Common myeloid progenitor, CD34-positive (primary cell): ENCODE measurements around the gene MICOS13.
"Not testable (repeated sequence)": the region's sequence is repeated elsewhere in the genome, so short reads cannot be mapped to it uniquely, and the experiment has no call there.

Source experiments
- CTCF ChIA-PET: fragments of 350-600 bp; sonication (Branson Sonifier 250); formaldehyde crosslinking; loops from one replicate; lab custom pipeline; 2021; ENCODE audit warnings: antibody characterized with exemption; lab: Charles Lee
- POLR2A ChIA-PET: fragments of 350-600 bp; sonication (Branson Sonifier 250); formaldehyde crosslinking; loops from one replicate; lab custom pipeline; 2021; ENCODE audit warnings: antibody characterized with exemption; lab: Charles Lee
- DNase-seq, 3 donors: peaks; one replicate each; pipeline versions ENCODE4 v3.0.0 to v3.0.0-alpha.2; 2013
- H3K27ac ChIP-seq, 2 experiments: 1 replicate in 1 of 2; 2 replicates in 1 of 2; pipeline ENCODE4 v1.7.0; 2013; ENCODE audit warnings: inconsistent platforms in 2 of 2, low read length in 2 of 2, mild to moderate bottlenecking in 2 of 2, low read depth in 1 of 2, moderate library complexity in 1 of 2; ENCODE audit not compliant: severe bottlenecking in 2 of 2, insufficient read depth in 1 of 2, poor library complexity in 1 of 2
- H3K27me3 ChIP-seq, 5 experiments: replicated peaks in 2 of 5; 1 replicate in 3 of 5; 2 replicates in 2 of 5; pipeline versions ENCODE4 v1.6.1 to v1.7.0; 2013; ENCODE audit warnings: low read length in 4 of 5, mild to moderate bottlenecking in 2 of 5, moderate library complexity in 2 of 5, inconsistent platforms in 1 of 5; ENCODE audit not compliant: insufficient read depth in 5 of 5, control insufficient read depth in 4 of 5
- H3K36me3 ChIP-seq, 4 experiments: 1 replicate in 2 of 4; 2 replicates in 2 of 4; pipeline versions ENCODE4 v1.6.1 to v1.7.0; 2013; ENCODE audit warnings: low read length in 3 of 4, control low read depth in 1 of 4, mild to moderate bottlenecking in 1 of 4; ENCODE audit not compliant: control insufficient read depth in 4 of 4, insufficient read depth in 4 of 4
- H3K4me1 ChIP-seq, 4 experiments: 1 replicate in 3 of 4; 2 replicates in 1 of 4; pipeline versions ENCODE4 v1.6.1 to v1.7.1; 2013; ENCODE audit warnings: low read length in 3 of 4, mild to moderate bottlenecking in 3 of 4, control low read depth in 1 of 4, inconsistent platforms in 1 of 4, moderate library complexity in 1 of 4; ENCODE audit not compliant: control insufficient read depth in 4 of 4, insufficient read depth in 4 of 4; ENCODE audit errors: control extremely low read depth in 1 of 4
- H3K4me3 ChIP-seq, 7 experiments: 1 replicate in 4 of 7; 2 replicates in 3 of 7; pipeline versions ENCODE4 v1.5.1 to v1.7.0; 2013; ENCODE audit warnings: mild to moderate bottlenecking in 7 of 7, low read length in 6 of 7, moderate library complexity in 6 of 7, inconsistent platforms in 2 of 7, low read depth in 2 of 7, control low read depth in 1 of 7; ENCODE audit not compliant: insufficient read depth in 4 of 7, control insufficient read depth in 1 of 7; ENCODE audit errors: extremely low read depth in 1 of 7
- H3K9me3 ChIP-seq, 5 experiments: 1 replicate in 4 of 5; 2 replicates in 1 of 5; pipeline versions ENCODE4 v1.6.1 to v1.7.1; 2013; ENCODE audit warnings: low read length in 4 of 5, mild to moderate bottlenecking in 2 of 5, inconsistent platforms in 1 of 5, low read depth in 1 of 5, moderate library complexity in 1 of 5; ENCODE audit not compliant: control insufficient read depth in 4 of 5, insufficient read depth in 2 of 5; ENCODE audit errors: control extremely low read depth in 1 of 5
- WGBS: methylation state at CpG from one replicate; pipeline ENCODE4 v1.1.5; 2013; ENCODE audit not compliant: insufficient coverage; 5-methylcytosine and 5-hydroxymethylcytosine counted together

The MICOS13 gene

GRCh38 chr19:5707576-5708575 lies 27.6 kb upstream of the MICOS13 start:
- no peaks in the 10 kb centered on the region for H3K4me1 ChIP-seq
- WGBS, result 98% methylated on average over 24 of the region's 37 CpGs
- no peak overlapping the region for H3K4me3 ChIP-seq
- H3K27ac ChIP-seq, result no peak overlapping the region
- H3K36me3 ChIP-seq, result peaks cover 22 to 83% (median 65%) of the 10 kb centered on the region in 4 experiments
- CTCF ChIA-PET, result no interaction called here
- no peaks in the 10 kb centered on the region for H3K27me3 ChIP-seq
- H3K9me3 ChIP-seq, result no peaks in the 10 kb centered on the region
- POLR2A ChIA-PET, result interaction anchor here (1.0 kb wide), 1 partner anchor 12 kb away, joined by 4 read pairs; the partner anchor contains the start of gene LONP1
- DNase-seq, result no peak

- Histone ChIP-seq H3K36me3 (peaks cover 19 to 74% (median 61%) of the 10 kb centered on the region in 4 experiments), H3K27ac (no peak overlapping the region), H3K4me1 (no peaks in the 10 kb centered on the region), H3K9me3 (no peaks in the 10 kb centered on the region), H3K4me3 (no peak overlapping the region), H3K27me3 (no peaks in the 10 kb centered on the region)
- no peak for DNase-seq
- POLR2A ChIA-PET, result interaction anchor here (1.0 kb wide), 1 partner anchor 13 kb away, joined by 4 read pairs; the partner anchor contains the start of gene LONP1
- 96% methylated on average over 31 of the region's 35 CpGs for WGBS
- CTCF ChIA-PET, result interaction anchor here (1.4 kb wide), 1 partner anchor 7 kb away, joined by 4 read pairs; no protein-coding TSS in a partner anchor
Measured at GRCh38 chr19:5706876-5707573, 26.7 kb upstream of the MICOS13 start.

- Histone ChIP-seq H3K9me3 (peaks cover 0 to 3% (median 0%) of the 10 kb centered on the region in 5 experiments), H3K27me3 (no peaks in the 10 kb centered on the region), H3K36me3 (peaks cover 9 to 67% (median 52%) of the 10 kb centered on the region in 4 experiments), H3K27ac (no peak overlapping the region), H3K4me3 (no peak overlapping the region), H3K4me1 (no peaks in the 10 kb centered on the region)
- ChIA-PET CTCF (interaction anchor here (1.4 kb wide), 1 partner anchor 9 kb away, joined by 4 read pairs; no protein-coding TSS in a partner anchor), POLR2A (no interaction called here)
- DNase-seq, result no peak
- 97% methylated on average over 15 of the region's 16 CpGs for WGBS
Measured at GRCh38 chr19:5705552-5705951, 25.2 kb upstream of the MICOS13 start.

GRCh38 chr19:5703819-5704818 lies 23.8 kb upstream of the MICOS13 start:
- Histone ChIP-seq H3K27ac (no peak overlapping the region), H3K36me3 (peaks cover 9 to 67% (median 55%) of the 10 kb centered on the region in 4 experiments), H3K9me3 (peaks cover 0 to 3% (median 0%) of the 10 kb centered on the region in 5 experiments), H3K4me3 (no peak overlapping the region), H3K4me1 (no peaks in the 10 kb centered on the region), H3K27me3 (no peaks in the 10 kb centered on the region)
- 98% methylated on average over 40 of the region's 40 CpGs for WGBS
- no peak for DNase-seq
- CTCF ChIA-PET, result interaction anchor here (0.7 kb wide), 1 partner anchor 1396 kb away, joined by 3 read pairs; no protein-coding TSS in a partner anchor
- POLR2A ChIA-PET, result interaction anchor here (0.7 kb wide), 1 partner anchor 109 kb away, joined by 3 read pairs; no protein-coding TSS in a partner anchor

- H3K27me3 ChIP-seq, H3K9me3 ChIP-seq, H3K27ac ChIP-seq, H3K4me3 ChIP-seq, POLR2A ChIA-PET, H3K4me1 ChIP-seq, DNase-seq: not testable (repeated sequence)
- CTCF ChIA-PET, result interaction anchor here (1.0 kb wide), 1 partner anchor 12 kb away, joined by 3 read pairs; the partner anchor contains the start of gene RPL36
- no CpG with 5 or more reads among the region's 28 CpGs for WGBS
- H3K36me3 ChIP-seq, result peaks cover 9 to 71% (median 54%) of the 10 kb centered on the region in 4 experiments
Measured at GRCh38 chr19:5702053-5702410, 21.7 kb upstream of the MICOS13 start.

- CTCF ChIA-PET, result interaction anchor here (1.5 kb wide), 1 partner anchor 11 kb away, joined by 4 read pairs; no protein-coding TSS in a partner anchor
- DNase-seq, result no peak
- Histone ChIP-seq H3K27ac (no peak overlapping the region), H3K4me1 (no peaks in the 10 kb centered on the region), H3K36me3 (peaks cover 6 to 73% (median 51%) of the 10 kb centered on the region in 4 experiments), H3K9me3 (peaks cover 0 to 3% (median 0%) of the 10 kb centered on the region in 5 experiments), H3K4me3 (no peak overlapping the region), H3K27me3 (no peaks in the 10 kb centered on the region)
- WGBS, result 97% methylated on average over 19 of the region's 22 CpGs
- POLR2A ChIA-PET, result no interaction called here
Measured at GRCh38 chr19:5700455-5701092, 20.3 kb upstream of the MICOS13 start.
